H1 (cell line): ENCODE data around the gene ENDOG. TPM values are rescaled to one million over a fixed set of nuclear protein-coding genes. Genes with fewer than 3 reads are reported as not detected.

Source experiments
- CTCF ChIA-PET: fragments of 300-600 bp; sonication (Branson Sonifier 250); formaldehyde crosslinking; loops from one replicate; lab custom pipeline; 2021; ENCODE audit not compliant: partially characterized antibody; lab: Charles Lee
- POLR2A ChIA-PET: fragments of 300-600 bp; sonication (Branson Sonifier 250); formaldehyde crosslinking; loops from one replicate; lab custom pipeline; 2021; ENCODE audit warnings: inconsistent platforms; ENCODE audit not compliant: partially characterized antibody; lab: Charles Lee
- DNase-seq, 2 experiments: peaks; one replicate each; pipeline versions ENCODE4 v3.0.0 to v3.0.0-alpha.2; 2010 to 2022; ENCODE audit warnings: low spot score in 2 of 2, low read depth in 1 of 2, mixed read lengths in 1 of 2
- FAIRE-seq: peaks from 2 replicates; lab custom pipeline; 2011; peaks lifted over from hg19 to GRCh38; lab: Jason Lieb, UNC
- H2AFZ ChIP-seq: 2 replicates; pipeline ENCODE4 v1.8.1; 2012; ENCODE audit warnings: low read length, inconsistent platforms
- H2AK5ac ChIP-seq: 2 replicates; pipeline ENCODE4 v1.6.1; 2013; ENCODE audit warnings: low read depth, low read length
- H2BK120ac ChIP-seq: replicated peaks from 2 replicates; pipeline ENCODE3; 2013; ENCODE audit warnings: low read depth, low read length, inconsistent platforms
- H2BK12ac ChIP-seq: 2 replicates; pipeline ENCODE4 v1.6.1; 2013; ENCODE audit warnings: low read depth, low read length
- H2BK15ac ChIP-seq: 2 replicates; pipeline ENCODE4 v1.6.1; 2013; ENCODE audit warnings: low read length
- H2BK20ac ChIP-seq: 2 replicates; pipeline ENCODE4 v1.6.1; 2013; ENCODE audit warnings: low read length
- H2BK5ac ChIP-seq: 2 replicates; pipeline ENCODE4 v1.6.1; 2013; ENCODE audit warnings: low read depth, low read length
- H3K14ac ChIP-seq: 2 replicates; pipeline ENCODE4 v1.6.1; 2013; ENCODE audit warnings: inconsistent platforms; ENCODE audit not compliant: insufficient read length
- H3K18ac ChIP-seq: 2 replicates; pipeline ENCODE4 v1.6.1; 2013; ENCODE audit warnings: low read length; ENCODE audit errors: extremely low read depth
- H3K23ac ChIP-seq: 2 replicates; pipeline ENCODE4 v1.6.1; 2013; ENCODE audit warnings: inconsistent platforms; ENCODE audit not compliant: insufficient read length
- H3K23me2 ChIP-seq: 2 replicates; pipeline ENCODE4 v1.6.1; 2013; ENCODE audit warnings: low read depth, low read length
- H3K27ac ChIP-seq: 2 replicates; pipeline ENCODE4 v1.6.1; 2011; ENCODE audit warnings: low read depth, low read length, inconsistent platforms
- H3K27me3 ChIP-seq, 4 experiments: replicated peaks in 1 of 4; 1 replicate in 1 of 4; 2 replicates in 3 of 4; pipeline versions ENCODE4 v1.6.1 to v1.8.1; 2011 to 2013; ENCODE audit warnings: low read length in 3 of 4, mild to moderate bottlenecking in 3 of 4, inconsistent platforms in 2 of 4, mixed read lengths in 2 of 4, moderate library complexity in 1 of 4; ENCODE audit not compliant: control insufficient read depth in 3 of 4, insufficient read depth in 3 of 4; ENCODE audit errors: extremely low read depth in 1 of 4
- H3K36me3 ChIP-seq, 4 experiments: 2 replicates each; pipeline versions ENCODE4 v1.6.1 to v1.8.1; 2011 to 2013; ENCODE audit warnings: mild to moderate bottlenecking in 4 of 4, low read length in 3 of 4, moderate library complexity in 2 of 4, control low read depth in 1 of 4, inconsistent platforms in 1 of 4; ENCODE audit not compliant: insufficient read depth in 4 of 4, control insufficient read depth in 2 of 4
- H3K4ac ChIP-seq: replicated peaks from 2 replicates; pipeline ENCODE3; 2013; ENCODE audit warnings: low read length, low read depth, mixed read lengths, inconsistent platforms; ENCODE audit not compliant: insufficient read length
- H3K4me1 ChIP-seq, 4 experiments: replicated peaks in 1 of 4; 1 replicate in 1 of 4; 2 replicates in 3 of 4; pipeline versions ENCODE4 v1.6.1 to v1.8.1; 2011 to 2013; ENCODE audit warnings: low read length in 3 of 4, inconsistent platforms in 2 of 4, mixed read lengths in 1 of 4; ENCODE audit not compliant: insufficient read depth in 4 of 4, control insufficient read depth in 3 of 4
- H3K4me2 ChIP-seq, 2 experiments: 2 replicates each; pipeline versions ENCODE4 v1.6.1 to v1.8.1; 2011 to 2013; ENCODE audit warnings: low read depth in 2 of 2, low read length in 2 of 2, control low read depth in 1 of 2, inconsistent platforms in 1 of 2, mild to moderate bottlenecking in 1 of 2; ENCODE audit not compliant: insufficient read depth in 1 of 2
- H3K4me3 ChIP-seq, 4 experiments: fragments of 200-600, 300-600 bp in 1 of 4; sonication (generic), shearing (Covaris generic), sonication (Bioruptor Twin) in 1 of 4; 2 replicates each; pipeline versions ENCODE4 v1.5.1 to v1.8.1; 2011 to 2016; ENCODE audit warnings: low read length in 4 of 4, low read depth in 3 of 4, control low read depth in 2 of 4, inconsistent platforms in 2 of 4, mild to moderate bottlenecking in 2 of 4, mixed read lengths in 1 of 4, moderate library complexity in 1 of 4; ENCODE audit not compliant: insufficient read depth in 2 of 4; ENCODE audit errors: extremely low read depth in 1 of 4
- H3K56ac ChIP-seq: replicated peaks from 2 replicates; pipeline ENCODE3; 2013; ENCODE audit warnings: low read depth, mild to moderate bottlenecking, mixed read lengths, low read length, inconsistent platforms; ENCODE audit not compliant: insufficient read length
- H3K79me1 ChIP-seq: 2 replicates; pipeline ENCODE4 v1.6.1; 2013; ENCODE audit warnings: low read depth, low read length, control low read depth
- H3K79me2 ChIP-seq, 2 experiments: 2 replicates each; pipeline versions ENCODE4 v1.6.1 to v1.8.1; 2012 to 2013; ENCODE audit warnings: low read length in 2 of 2, mild to moderate bottlenecking in 2 of 2, inconsistent platforms in 1 of 2; ENCODE audit not compliant: insufficient read depth in 2 of 2, control insufficient read depth in 1 of 2
- H3K9ac ChIP-seq, 4 experiments: replicated peaks in 1 of 4; 1 replicate in 1 of 4; 2 replicates in 3 of 4; pipeline versions ENCODE4 v1.6.1 to v1.8.1; 2011 to 2013; ENCODE audit warnings: low read depth in 3 of 4, low read length in 3 of 4, control low read depth in 2 of 4, mild to moderate bottlenecking in 2 of 4, moderate library complexity in 2 of 4, inconsistent platforms in 1 of 4; ENCODE audit errors: extremely low read depth in 1 of 4
- H3K9me3 ChIP-seq, 2 experiments: 2 replicates each; pipeline versions ENCODE4 v1.6.1 to v1.8.1; 2012 to 2013; ENCODE audit warnings: mild to moderate bottlenecking in 2 of 2, moderate library complexity in 2 of 2, control low read depth in 1 of 2, inconsistent platforms in 1 of 2, low read depth in 1 of 2, low read length in 1 of 2, mixed read lengths in 1 of 2; ENCODE audit not compliant: insufficient read depth in 2 of 2
- H4K20me1 ChIP-seq, 2 experiments: replicated peaks in 1 of 2; 2 replicates each; pipeline versions ENCODE3 to v1.8.1; 2011 to 2013; ENCODE audit warnings: inconsistent platforms in 2 of 2, low read length in 2 of 2, mild to moderate bottlenecking in 1 of 2; ENCODE audit not compliant: insufficient read depth in 2 of 2, control insufficient read depth in 1 of 2
- H4K5ac ChIP-seq: 2 replicates; pipeline ENCODE4 v1.6.1; 2013; ENCODE audit warnings: low read length, low read depth, mixed read lengths, inconsistent platforms; ENCODE audit not compliant: insufficient read length
- H4K8ac ChIP-seq: 2 replicates; pipeline ENCODE4 v1.8.0; 2013; ENCODE audit warnings: mild to moderate bottlenecking, moderate library complexity, low read length, inconsistent platforms; ENCODE audit not compliant: insufficient read depth; ENCODE audit errors: extremely low read depth
- H4K91ac ChIP-seq: replicated peaks from 2 replicates; pipeline ENCODE3; 2013; ENCODE audit warnings: low read length, mixed read lengths, inconsistent platforms; ENCODE audit not compliant: insufficient read length
- CBX8 ChIP-seq: fragments of 300-800, 300-1000 bp; sonication (generic); IDR thresholded peaks from 2 replicates; pipeline ENCODE4 v1.7.1; 2016; ENCODE audit warnings: low read depth, low read length, borderline replicate concordance
- KDM5A ChIP-seq: fragments of 200-600 bp; IDR thresholded peaks from 2 replicates; pipeline ENCODE4 v1.7.1; 2012; ENCODE audit warnings: mild to moderate bottlenecking, low read length, inconsistent platforms, mixed read lengths
- RNF2 ChIP-seq: fragments of 200-900, 300-1000 bp; sonication (generic); IDR thresholded peaks from 2 replicates; pipeline ENCODE4 v1.7.1; 2016; ENCODE audit warnings: borderline replicate concordance, low read depth, mild to moderate bottlenecking, antibody characterized with exemption, low read length; ENCODE audit not compliant: poor library complexity, severe bottlenecking; ENCODE audit errors: missing control alignments
- SP4 ChIP-seq: IDR thresholded peaks from 2 replicates; pipeline ENCODE4 v1.6.1; 2012; ENCODE audit warnings: low read length, inconsistent platforms
- SUZ12 ChIP-seq: fragments of 200-600 bp; sonication (generic); IDR thresholded peaks from 2 replicates; pipeline ENCODE4 v1.6.1; 2012; ENCODE audit warnings: mild to moderate bottlenecking, inconsistent platforms, low read length, moderate library complexity, mixed read lengths
- TCF12 ChIP-seq: IDR thresholded peaks from 2 replicates; pipeline ENCODE4 v1.6.1; 2011; ENCODE audit warnings: low read depth, mild to moderate bottlenecking, low read length
- YY1 ChIP-seq: IDR thresholded peaks from 2 replicates; pipeline ENCODE4 v1.6.1; 2011; ENCODE audit warnings: low read depth, mild to moderate bottlenecking, low read length
- whole genome bisulfite sequencing, 2 experiments: shearing (Covaris generic) in 1 of 2; methylation state at CpG; one replicate each; pipeline versions ENCODE4 v1.1.6 to v1.1.7; 2013 to 2015; ENCODE audit warnings: low lambda C conversion rate in 2 of 2, mixed read lengths in 2 of 2, inconsistent platforms in 1 of 2, low coverage in 1 of 2, missing lambda C conversion rate in 1 of 2; ENCODE audit not compliant: insufficient replicate concordance in 2 of 2, insufficient coverage in 1 of 2, insufficient read length in 1 of 2; ENCODE audit errors: extremely low coverage in 1 of 2, missing lambda C conversion rate in 1 of 2; 5-methylcytosine and 5-hydroxymethylcytosine counted together
- polyA plus RNA-seq, 7 experiments: library from polyadenylated mRNA; depleted of rRNA in 3 of 7; stranded (reverse) in 5 of 7; unstranded in 2 of 7; fragments of >200 nt in 5 of 7; fragments of 200-250 nt in 2 of 7; gene quantifications; 1 replicate in 5 of 7; 2 replicates in 1 of 7; 4 replicates in 1 of 7; pipeline versions ENCODE4 v1.2.1 to v1.2.3, GENCODE V29; 2011 to 2013; ENCODE audit warnings: missing spikeins in 2 of 7, mixed read lengths in 2 of 7
- total RNA-seq: library from RNA; stranded (reverse); fragmentation: NEBNext Ultra II Directional; extraction: Animal tissue kit (Norgen Biotek cat#: 25700); gene quantifications from 2 replicates; pipeline ENCODE4 v1.2.1, GENCODE V29; 2021

The ENDOG gene
- total and polyA plus RNA-seq, 2 of the 8 experiments (the other 6 are each of a cell fraction or from before 2014, with no cell fraction given): 17.5 to 23.4 TPM

GRCh38 chr9:128862401-128862851, 44.1 kb downstream of the ENDOG start:
- H3K79me1 ChIP-seq: peaks cover 5% of the 10 kb centered on the region; the same call in 1 of the 2 replicates
- no peak overlapping the region for H2BK20ac ChIP-seq
- H3K56ac ChIP-seq: no peak overlapping the region
- H4K8ac ChIP-seq: no peak overlapping the region
- H3K14ac ChIP-seq: no peak overlapping the region
- FAIRE-seq (no peak), DNase-seq (no peak)
- ChIA-PET CTCF (interaction anchor here (0.6 to 8.8 kb wide), 14 partner anchors 9 to 180 kb away, joined by 3 to 139 read pairs (median 4); partner anchors contain the start of genes KYAT1, LRRC8A, PHYHD1 and SPOUT1), POLR2A (interaction anchor here (0.6 to 1.3 kb wide), 5 partner anchors 11 to 166 kb away, joined by 3 to 6 read pairs (median 4); partner anchors contain the start of genes KYAT1 and LRRC8A)
- peaks cover 0 to 5% (median 2%) of the 10 kb centered on the region in 4 experiments; a peak in 4 of 7 replicates for H3K4me1 ChIP-seq
- H2BK5ac ChIP-seq: no peak overlapping the region
- no peak overlapping the region for H3K4me3 ChIP-seq
- no peak overlapping the region for H3K4me2 ChIP-seq
- peaks cover 0 to 2% of the 10 kb centered on the region in 2 experiments for H4K20me1 ChIP-seq
- H3K23me2 ChIP-seq: no peaks in the 10 kb centered on the region
- H3K18ac ChIP-seq: no peak overlapping the region
- H3K27ac ChIP-seq: no peak overlapping the region
- H3K9me3 ChIP-seq: no peaks in the 10 kb centered on the region
- H4K5ac ChIP-seq: no peak overlapping the region
- H2BK15ac ChIP-seq: no peak overlapping the region
- no peaks in the 10 kb centered on the region for H3K36me3 ChIP-seq
- H3K4ac ChIP-seq: no peak overlapping the region
- WGBS, 2 experiments: 87% methylated on average over 6 of the region's 6 CpGs; no CpG with 5 or more reads in 1 of the 2 experiments
- H2AFZ ChIP-seq: no peak overlapping the region
- H2BK12ac ChIP-seq: no peak overlapping the region
- peaks cover 0 to 5% of the 10 kb centered on the region in 2 experiments; a peak in 1 of 4 replicates for H3K79me2 ChIP-seq
- no peak overlapping the region for H3K23ac ChIP-seq
- no peak overlapping the region for H2BK120ac ChIP-seq
- H3K27me3 ChIP-seq: no peaks in the 10 kb centered on the region
- H2AK5ac ChIP-seq: no peak overlapping the region
- no peak overlapping the region for H4K91ac ChIP-seq
- H3K9ac ChIP-seq: no peak overlapping the region
- TF ChIP-seq SUZ12: no peak
- no peak for TF ChIP-seq RNF2
- TF ChIP-seq TCF12: no peak
- TF ChIP-seq SP4: no peak
- no peak for TF ChIP-seq CBX8
- TF ChIP-seq KDM5A: no peak
- TF ChIP-seq YY1: no peak
